Measurements from ENCODE around the gene PPP6R2.
"Not testable (repeated sequence)": the region's sequence is repeated elsewhere in the genome, so short reads cannot be mapped to it uniquely, and the experiment has no call there.

Gene PPP6R2

GRCh38 chr22:50326225-50326955, 16.7 kb upstream of the PPP6R2 start:
- in situ Hi-C loops (cut with HindIII; ENCODE audit: low pct_unique_long_range_greater_than_20kb, low sequenced_read_pairs) = no loop called here
- no peak for DNase-seq (ENCODE audit: low read depth in 1 of 2, low spot score in 1 of 2)
- TF ChIP-seq JUND (IDR thresholded peaks at IDR 0.05; ENCODE audit: low read depth) = no peak

GRCh38 chr22:50326956-50327710, 16.0 kb upstream of the PPP6R2 start, which contains the start of gene DENND6B:
Gene DENND6B (minus strand): TSS chr22:50327012. CDS start chr22:50326988, 24 bp downstream.
- in situ Hi-C loops (cut with HindIII; ENCODE audit: low pct_unique_long_range_greater_than_20kb, low sequenced_read_pairs) = no loop called here
- no peak for TF ChIP-seq JUND (IDR thresholded peaks at IDR 0.05; ENCODE audit: low read depth)
- DNase-seq (ENCODE audit: low read depth in 1 of 2, low spot score in 1 of 2) = peak; percentile 69 to 80

GRCh38 chr22:50327711-50328019, 15.5 kb upstream of the PPP6R2 start:
- no peak for TF ChIP-seq JUND (IDR thresholded peaks at IDR 0.05; ENCODE audit: low read depth)
- DNase-seq (ENCODE audit: low read depth in 1 of 2, low spot score in 1 of 2) = no peak
- in situ Hi-C loops (cut with HindIII; ENCODE audit: low pct_unique_long_range_greater_than_20kb, low sequenced_read_pairs) = no loop called here

GRCh38 chr22:50329236-50329635, 13.9 kb upstream of the PPP6R2 start:
- in situ Hi-C loops (cut with HindIII; ENCODE audit: low pct_unique_long_range_greater_than_20kb, low sequenced_read_pairs) = no loop called here
- TF ChIP-seq JUND (IDR thresholded peaks at IDR 0.05; ENCODE audit: low read depth) = no peak
- no peak for DNase-seq (ENCODE audit: low read depth in 1 of 2, low spot score in 1 of 2)

- DNase-seq (ENCODE audit: low read depth in 1 of 2, low spot score in 1 of 2); in situ Hi-C loops (cut with HindIII; ENCODE audit: low pct_unique_long_range_greater_than_20kb, low sequenced_read_pairs): not testable (repeated sequence)
These were observed 8.7 kb upstream of the PPP6R2 start for GRCh38 chr22:50334433-50334832.

- no peak for TF ChIP-seq JUND (IDR thresholded peaks at IDR 0.05; ENCODE audit: low read depth)
- no peak for DNase-seq (ENCODE audit: low read depth in 1 of 2, low spot score in 1 of 2)
- in situ Hi-C loops (cut with HindIII; ENCODE audit: low pct_unique_long_range_greater_than_20kb, low sequenced_read_pairs) = no loop called here
These were observed 5.7 kb upstream of the PPP6R2 start for GRCh38 chr22:50337262-50338041.

GRCh38 chr22:50338042-50338573, 5.0 kb upstream of the PPP6R2 start:
- no peak for DNase-seq (ENCODE audit: low read depth in 1 of 2, low spot score in 1 of 2)
- in situ Hi-C loops (cut with HindIII; ENCODE audit: low pct_unique_long_range_greater_than_20kb, low sequenced_read_pairs) = no loop called here
- no peak for TF ChIP-seq JUND (IDR thresholded peaks at IDR 0.05; ENCODE audit: low read depth)

GRCh38 chr22:50338860-50339462, 4.2 kb upstream of the PPP6R2 start:
- in situ Hi-C loops (cut with HindIII; ENCODE audit: low pct_unique_long_range_greater_than_20kb, low sequenced_read_pairs) = no loop called here
- TF ChIP-seq JUND (IDR thresholded peaks at IDR 0.05; ENCODE audit: low read depth) = no peak

GRCh38 chr22:50339945-50340879, 2.9 kb upstream of the PPP6R2 start:
- DNase-seq (ENCODE audit: low read depth in 1 of 2, low spot score in 1 of 2) = peak in 1 of 2 experiments; percentile 41

More at GRCh38 chr22:50338860-50339462, 4.2 kb upstream of the PPP6R2 start:
- DNase-seq (ENCODE audit: low read depth in 1 of 2, low spot score in 1 of 2) = no peak

GRCh38 chr22:50341977-50342650, 1.0 kb upstream of the PPP6R2 start:
- in situ Hi-C loops (cut with HindIII; ENCODE audit: low pct_unique_long_range_greater_than_20kb, low sequenced_read_pairs) = no loop called here
- no peak for TF ChIP-seq JUND (IDR thresholded peaks at IDR 0.05; ENCODE audit: low read depth)
- peak in 1 of 2 experiments; percentile 86 for DNase-seq (ENCODE audit: low read depth in 1 of 2, low spot score in 1 of 2)

More at GRCh38 chr22:50339945-50340879, 2.9 kb upstream of the PPP6R2 start:
- TF ChIP-seq JUND (IDR thresholded peaks at IDR 0.05; ENCODE audit: low read depth) = no peak
- in situ Hi-C loops (cut with HindIII; ENCODE audit: low pct_unique_long_range_greater_than_20kb, low sequenced_read_pairs) = no loop called here

GRCh38 chr22:50343541-50343935, 411 bp downstream of the PPP6R2 start:
- in situ Hi-C loops (cut with HindIII; ENCODE audit: low pct_unique_long_range_greater_than_20kb, low sequenced_read_pairs) = no loop called here
- no peak for DNase-seq (ENCODE audit: low read depth in 1 of 2, low spot score in 1 of 2)
- TF ChIP-seq JUND (IDR thresholded peaks at IDR 0.05; ENCODE audit: low read depth) = no peak

Data from T47D (cell line).